Ovary (tissue), 9 donors: ENCODE measurements around the gene AGK. TPM values are rescaled to one million over a fixed set of nuclear protein-coding genes. Genes with fewer than 3 reads are reported as not detected.

Experiments used
- DNase-seq, 5 donors: peaks; one replicate each; pipeline ENCODE4 v3.0.0-alpha.2; 2019 to 2020
- H3K27ac ChIP-seq, 2 donors: fragments of 200-600 bp; one replicate each; pipeline versions ENCODE4 v1.5.1 to v1.8.0; 2019 to 2022
- H3K27me3 ChIP-seq: fragments of 200-600 bp; one replicate; pipeline ENCODE4 v1.8.0; 2022
- H3K36me3 ChIP-seq: fragments of 200-600 bp; sonication (generic); one replicate; pipeline ENCODE4 v1.5.1; 2019
- H3K4me1 ChIP-seq: one replicate; pipeline ENCODE4 v1.8.1; 2013; ENCODE audit warnings: mild to moderate bottlenecking, moderate library complexity; ENCODE audit not compliant: insufficient read depth
- H3K4me3 ChIP-seq: fragments of 200-600 bp; sonication (generic); one replicate; pipeline ENCODE4 v1.5.1; 2017
- H3K9me3 ChIP-seq, 2 donors: fragments of 200-600 bp in 1 of 2; sonication (generic) in 1 of 2; one replicate each; pipeline versions ENCODE4 v1.5.1 to v1.8.1; 2013 to 2019; ENCODE audit warnings: mild to moderate bottlenecking in 1 of 2, moderate library complexity in 1 of 2
- CTCF ChIP-seq, 3 donors: fragments of 450-650 bp in 2 of 3; fragments of 200-600 bp in 1 of 3; IDR thresholded peaks; one replicate each; pipeline versions ENCODE4 v1.5.1 to v1.8.0; 2016 to 2022; ENCODE audit warnings: antibody characterized with exemption in 3 of 3, mild to moderate bottlenecking in 1 of 3
- EP300 ChIP-seq: sonication (generic); formaldehyde crosslinking; IDR thresholded peaks from one replicate; pipeline ENCODE4 v1.6.1; 2017; ENCODE audit warnings: antibody characterized with exemption
- POLR2A ChIP-seq: fragments of 450-650 bp; IDR thresholded peaks from one replicate; pipeline ENCODE4 v1.6.1; 2017; ENCODE audit warnings: antibody characterized with exemption, mild to moderate bottlenecking, moderate library complexity
- WGBS, 3 donors: extraction: QIAGEN DNeasy Blood & Tissue Kit in 1 of 3; methylation state at CpG; one replicate each; pipeline versions ENCODE4 v1.1.5 to v1.1.7; 2013 to 2017; 5-methylcytosine and 5-hydroxymethylcytosine counted together
- intact Hi-C, 4 donors: fragments of 100-400 bp; cut with DNase I; formaldehyde crosslinking; loops; one replicate each; pipeline versions ENCODE4 v1.11.0 to v1.15.1; 2022 to 2023
- polyA plus RNA-seq, 2 donors: library from polyadenylated mRNA; stranded (reverse); fragments of 200-250 nt in 1 of 2; fragments of 350-450 nt in 1 of 2; fragmentation: Illumina TruSeq in 1 of 2; extraction: RNeasy Lipid Tissue Mini Kit (QIAGEN cat#74804) in 1 of 2; gene quantifications; one replicate each; pipeline ENCODE4 v1.2.3, GENCODE V29; 2013 to 2014
- total RNA-seq, 7 donors: library from RNA; depleted of rRNA in 2 of 7; stranded (reverse); fragments of >200 nt in 2 of 7; fragmentation: NEBNext Ultra II Directional in 3 of 7; extraction: Animal tissue kit (Norgen Biotek cat#: 25700) in 3 of 7; gene quantifications; one replicate each; pipeline versions ENCODE4 v1.1.0 to v1.2.4, GENCODE V29; 2016 to 2023
- donor health status: DM: no; HTN: no; CAD: no; lungs with moderate emphysema.
- donor health status: DM: no; HTN: no; CAD: no.
- donor health status: Bipolar disorder and iron deficiency.
- donor health status: DM: yes; HTN: yes; CAD: no.
- donor health status: DM: no; HTN: no; CAD: no.
- donor health status: DM: yes; HTN: yes; CAD: no.

Gene AGK
- total and polyA plus RNA-seq, 9 donors = 11.3 to 32.1 (median 21.8) TPM

GRCh38 chr7:141630621-141631020 lies 79.4 kb downstream of the AGK start:
- Histone ChIP-seq H3K36me3 (no peaks in the 10 kb centered on the region), H3K4me3 (no peak overlapping the region), H3K9me3 (no peaks in the 10 kb centered on the region), H3K27me3 (no peaks in the 10 kb centered on the region), H3K27ac (no peak overlapping the region), H3K4me1 (no peaks in the 10 kb centered on the region)
- 85 to 87% (median 86%) methylated on average over 4 of the region's 4 CpGs for WGBS, 3 donors
- DNase-seq = no peak
- intact Hi-C loops = no loop called here
- TF ChIP-seq POLR2A = no peak
- no peak for TF ChIP-seq EP300
- no peak for TF ChIP-seq CTCF (IDR thresholded peaks at IDR 0.05)

- intact Hi-C loops = no loop called here
- no peaks in the 10 kb centered on the region for H3K9me3 ChIP-seq
- H3K36me3 ChIP-seq = no peaks in the 10 kb centered on the region
- H3K27me3 ChIP-seq = no peaks in the 10 kb centered on the region
- H3K4me1 ChIP-seq = no peaks in the 10 kb centered on the region
- H3K27ac ChIP-seq = no peak overlapping the region
- TF ChIP-seq EP300 (no peak), CTCF (IDR thresholded peaks at IDR 0.05) (no peak)
- H3K4me3 ChIP-seq = no peak overlapping the region
- WGBS, 3 donors = 92 to 97% (median 94%) methylated on average over 2 of the region's 2 CpGs
- no peak for DNase-seq
Observed at GRCh38 chr7:141631525-141631924, 80.3 kb downstream of the AGK start.

- no peaks in the 10 kb centered on the region for H3K9me3 ChIP-seq
- H3K27me3 ChIP-seq = no peaks in the 10 kb centered on the region
- TF ChIP-seq EP300 (no peak), CTCF (IDR thresholded peaks at IDR 0.05) (no peak), POLR2A (no peak)
- no peak overlapping the region for H3K4me3 ChIP-seq
- H3K4me1 ChIP-seq = no peaks in the 10 kb centered on the region
- no peak overlapping the region for H3K27ac ChIP-seq
- intact Hi-C loops = no loop called here
- DNase-seq = no peak
- no peaks in the 10 kb centered on the region for H3K36me3 ChIP-seq
- 96 to 98% (median 97%) methylated on average over 5 of the region's 5 CpGs for WGBS, 3 donors
Observed at GRCh38 chr7:141634065-141634464, 82.9 kb downstream of the AGK start.

- Histone ChIP-seq H3K4me1 (no peaks in the 10 kb centered on the region), H3K27ac (no peak overlapping the region), H3K4me3 (no peak overlapping the region), H3K36me3 (no peaks in the 10 kb centered on the region), H3K9me3 (no peaks in the 10 kb centered on the region), H3K27me3 (no peaks in the 10 kb centered on the region)
- intact Hi-C loops = no loop called here
- TF ChIP-seq CTCF (IDR thresholded peaks at IDR 0.05) (no peak), POLR2A (no peak)
- DNase-seq = no peak
- 81 to 93% (median 86%) methylated on average over 3 of the region's 3 CpGs for WGBS, 3 donors
Observed at GRCh38 chr7:141636053-141636452, 84.8 kb downstream of the AGK start.
